Measurements from ENCODE around the gene PIANP.

The PIANP gene

DNA sequence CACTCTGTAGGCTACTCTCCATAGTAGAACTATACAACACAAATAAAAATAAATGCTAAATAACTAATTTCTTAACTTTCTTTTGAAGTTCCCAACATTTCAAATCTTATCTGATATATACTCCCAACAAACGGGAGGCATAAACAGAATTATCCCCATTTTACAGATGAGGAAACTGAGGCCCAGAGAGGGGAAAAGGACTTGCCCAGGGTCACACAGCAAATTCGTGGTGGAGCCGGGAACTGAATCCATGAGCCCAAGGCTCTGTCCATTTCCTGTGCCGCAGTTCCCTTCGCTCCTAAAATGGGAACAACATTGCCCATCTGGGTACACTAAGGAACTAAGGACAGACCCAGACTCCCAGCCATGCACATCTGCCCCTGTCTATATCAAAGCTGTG, 23.7 kb downstream of the PIANP start:
- no peak for DNase-seq

DNA sequence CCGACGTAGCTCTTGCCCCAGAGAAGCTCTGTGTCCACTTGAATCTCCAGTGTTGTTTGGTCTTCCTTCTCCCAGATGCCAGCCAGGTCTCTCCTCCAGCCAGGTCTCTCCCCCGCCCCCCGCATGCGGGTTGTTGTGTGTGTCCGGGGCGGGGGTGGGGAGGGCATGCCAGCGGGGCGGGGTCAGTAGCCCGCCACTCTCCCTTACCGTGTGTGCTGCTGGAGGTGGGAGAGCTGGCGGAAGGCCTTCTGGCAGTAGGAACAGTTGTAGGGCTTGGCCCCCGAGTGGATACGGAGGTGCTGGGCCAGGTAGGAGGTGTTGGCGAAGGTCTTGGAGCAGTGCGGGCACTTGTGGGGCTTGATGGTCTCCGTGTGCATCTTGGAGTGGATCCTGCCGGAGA, 28.5 kb downstream of the PIANP start:
- no peak for DNase-seq

DNA sequence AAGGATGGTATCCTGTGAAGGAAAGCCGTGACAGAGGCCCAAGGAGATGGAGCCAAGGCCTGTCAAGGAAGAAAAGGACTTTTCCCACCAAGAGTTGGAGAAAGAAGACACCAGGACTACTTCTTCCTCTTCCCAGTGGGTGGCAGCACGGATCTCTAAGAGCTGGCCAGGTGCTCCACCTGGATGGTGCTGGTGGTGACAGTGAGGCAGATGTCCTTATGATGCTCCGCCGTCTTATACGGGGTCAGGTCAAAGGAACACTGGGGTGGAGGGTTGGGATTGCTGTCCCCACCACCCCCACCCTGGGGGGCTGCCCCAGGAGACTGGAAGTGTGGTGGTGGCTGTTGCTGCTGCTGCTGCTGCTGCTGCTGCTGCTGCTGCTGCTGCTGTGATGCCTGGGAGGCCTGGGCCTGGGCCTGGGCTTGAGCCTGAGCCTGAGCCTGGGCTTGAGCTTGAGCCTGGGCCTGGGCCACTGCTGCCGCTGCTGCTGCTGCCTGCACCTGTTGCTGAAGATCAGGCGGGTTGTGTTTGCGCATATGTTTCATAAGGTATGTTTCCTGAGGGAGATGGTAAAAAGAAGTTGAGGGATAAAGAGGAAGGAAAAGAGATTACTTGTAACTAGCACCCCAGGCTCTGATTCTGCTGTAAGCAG, 32.9 kb downstream of the PIANP start:
- DNase-seq = peak in 5 of 56 donors; percentile 6 to 18 (median 16)

- DNase-seq = no peak
Measured at GRCh38 chr12:6666211-6666610, 34.4 kb downstream of the PIANP start.

DNA sequence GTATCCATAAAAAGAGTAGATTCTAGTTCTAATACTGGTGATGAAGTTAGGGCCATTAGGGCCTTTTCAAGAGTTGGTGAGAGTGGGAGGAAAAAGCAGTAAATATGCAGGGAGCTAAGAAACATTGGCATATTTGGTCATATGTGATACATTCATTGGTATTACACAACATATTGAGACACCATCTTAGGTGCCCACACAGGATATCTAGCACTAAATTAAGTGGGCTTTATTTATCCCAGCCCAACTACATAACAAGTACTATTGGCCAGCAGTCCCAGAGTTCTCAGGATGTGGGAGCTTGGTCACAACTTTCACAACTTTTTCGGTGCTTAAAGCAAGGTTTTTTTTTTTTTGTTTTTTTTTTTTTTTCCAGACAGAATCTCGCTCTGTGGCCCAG, 35.7 kb downstream of the PIANP start:
- no peak for DNase-seq

- DNase-seq = peak; percentile 61 to 100 (median 97)
Measured at GRCh38 chr12:6662906-6663742, 37.5 kb downstream of the PIANP start, which contains the start of gene ING4. ING4 (minus strand) TSS chr12:6663119; CDS start chr12:6663101, 18 bp downstream.

DNA sequence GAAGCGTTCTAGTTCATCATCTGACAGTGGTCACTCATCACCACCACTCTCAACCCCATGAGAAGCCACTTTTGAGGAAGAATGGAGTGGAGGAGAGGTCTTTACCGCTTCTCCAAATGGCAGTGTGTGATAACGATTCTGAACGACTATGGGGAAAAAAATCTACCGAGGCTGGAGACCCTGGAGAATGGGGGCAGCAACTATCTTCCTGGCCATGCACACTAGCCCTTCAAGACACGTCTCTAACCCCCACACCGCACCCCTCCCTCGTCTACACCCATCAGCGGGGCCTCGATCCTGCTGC, 38.1 kb downstream of the PIANP start:
- no peak for DNase-seq

- no peak for DNase-seq
Measured at GRCh38 chr12:6653987-6654386, 46.6 kb downstream of the PIANP start.

DNA sequence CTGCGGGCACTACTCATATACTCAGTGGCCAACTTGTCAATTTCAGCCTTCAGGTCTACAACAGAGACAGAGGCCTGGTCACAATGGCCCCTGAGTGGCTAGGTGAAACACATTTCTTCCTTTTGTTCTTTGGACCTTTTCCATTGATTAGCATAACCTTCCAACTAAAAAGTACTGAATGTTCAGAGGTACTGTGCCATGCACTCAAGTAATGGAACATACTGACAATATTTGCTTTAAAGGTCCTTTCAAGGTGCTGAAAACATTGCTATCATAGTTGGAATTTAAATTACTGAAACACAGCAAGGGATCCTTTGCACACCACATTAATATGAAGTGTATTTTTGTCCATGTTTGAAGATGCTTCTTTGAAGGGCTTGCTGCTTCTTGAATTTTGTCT, 47.3 kb downstream of the PIANP start:
- DNase-seq = no peak

DNA sequence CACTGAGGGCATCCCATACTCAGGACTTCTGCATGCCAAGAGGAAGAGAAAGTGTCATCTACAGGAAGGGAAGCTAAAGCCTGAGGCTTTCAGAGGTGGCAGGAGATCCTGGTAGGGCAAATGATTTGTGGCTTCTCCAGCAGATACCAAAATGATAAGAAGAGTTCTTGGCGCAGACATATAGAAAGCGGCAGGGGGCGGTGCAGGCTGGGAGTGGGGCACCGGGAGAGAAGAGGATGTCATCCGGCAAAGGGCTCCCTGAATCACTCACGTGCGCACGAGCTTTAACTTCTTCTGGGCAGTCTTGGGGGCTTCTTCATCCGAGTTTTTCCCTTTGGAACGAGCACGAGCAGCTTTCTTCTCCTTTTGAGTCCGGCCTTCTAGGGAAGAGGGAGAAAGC, 48.2 kb downstream of the PIANP start:
- DNase-seq = no peak

- DNase-seq = no peak
Measured at GRCh38 chr12:6650832-6651231, 49.8 kb downstream of the PIANP start.

GRCh38 chr12:6647083-6647604, 53.5 kb downstream of the PIANP start, which contains the start of gene ACRBP:
ACRBP (minus strand) TSS chr12:6647432; CDS start chr12:6647366, 66 bp downstream.
- DNase-seq = peak in 42 of 56 donors; percentile 12 to 81 (median 40)

GRCh38 chr12:6646276-6647082, 54.1 kb downstream of the PIANP start:
- no peak for DNase-seq

DNA sequence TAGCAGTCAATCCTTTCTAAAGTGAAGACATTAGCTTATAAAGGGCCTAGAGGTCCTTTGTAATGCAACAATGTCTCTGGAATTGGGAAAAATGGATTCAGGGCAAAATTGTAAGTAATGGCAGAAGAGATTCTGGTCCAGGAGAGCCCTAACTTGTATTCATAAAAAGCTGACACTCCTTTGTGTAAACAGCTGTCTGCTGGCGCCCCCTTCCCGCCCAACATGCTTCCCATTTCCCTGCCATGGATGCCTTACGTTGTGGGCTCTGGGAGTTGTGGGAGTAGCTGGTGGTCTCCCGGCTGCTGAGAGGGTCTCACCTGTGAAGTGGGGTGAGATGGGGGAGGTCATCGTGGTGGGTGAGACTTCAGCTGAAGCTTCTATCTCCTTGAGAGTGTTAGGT, 55.7 kb downstream of the PIANP start:
- peak in 17 of 56 donors; percentile 7 to 54 (median 24) for DNase-seq

DNA sequence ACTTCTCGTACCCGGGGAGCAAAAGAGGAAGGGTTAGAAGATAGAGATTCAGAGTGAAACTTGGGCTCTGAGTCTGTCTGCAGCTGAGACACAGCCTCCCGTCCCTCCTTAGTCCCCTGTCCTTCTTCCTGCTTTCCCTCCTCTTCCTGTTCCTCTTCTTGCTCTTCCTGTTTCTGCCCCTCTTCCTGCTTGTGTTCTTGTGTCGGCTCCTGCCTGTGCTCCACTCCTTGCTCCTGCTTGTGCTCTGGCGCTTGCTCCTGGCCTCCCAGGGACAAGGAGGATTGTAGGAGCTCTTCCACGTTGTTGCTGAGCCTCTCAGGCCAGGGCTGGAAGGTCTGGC, 56.4 kb downstream of the PIANP start:
- peak in 4 of 56 donors; percentile 9 to 18 (median 14) for DNase-seq

Measured in nucleus accumbens (tissue), 56 donors.